CD4-positive, alpha-beta T cell treated with Interleukin-4 for 4 hours (primary cell): ENCODE data around the gene LY9.
"Not testable (repeated sequence)": the region's sequence is repeated elsewhere in the genome, so short reads cannot be mapped to it uniquely, and the experiment has no call there.

Experiments
- DNase-seq: peaks from one replicate; pipeline ENCODE4 v3.0.0-alpha.2; 2020

Gene LY9

GRCh38 chr1:160774886-160775719 is 20.9 kb upstream of the LY9 start:
- DNase-seq: no peak

- DNase-seq: no peak
Observed at GRCh38 chr1:160776178-160776577, 19.8 kb upstream of the LY9 start.

- peak; percentile 66 for DNase-seq
Observed at GRCh38 chr1:160777486-160778089, 18.4 kb upstream of the LY9 start.

DNA sequence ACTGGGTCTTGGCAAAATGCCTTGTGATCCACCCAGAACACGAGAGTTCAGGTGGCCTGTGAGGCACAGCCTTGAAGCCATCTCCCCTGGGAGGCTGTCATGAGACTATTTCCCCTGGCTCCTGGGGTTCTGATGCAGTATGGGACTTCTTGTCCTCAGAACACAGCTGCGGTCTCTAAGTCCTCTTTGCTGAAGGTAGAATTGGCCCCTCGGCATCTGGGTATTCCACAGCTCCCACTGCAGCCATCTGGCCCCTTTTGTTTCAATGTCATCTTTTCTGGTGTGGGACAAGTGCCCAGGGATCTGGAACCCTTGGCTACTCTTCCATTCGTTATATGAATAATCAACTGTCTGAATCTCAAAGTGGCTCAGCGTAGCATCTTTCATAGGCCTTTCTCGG is 17.0 kb upstream of the LY9 start:
- DNase-seq: no peak

DNA sequence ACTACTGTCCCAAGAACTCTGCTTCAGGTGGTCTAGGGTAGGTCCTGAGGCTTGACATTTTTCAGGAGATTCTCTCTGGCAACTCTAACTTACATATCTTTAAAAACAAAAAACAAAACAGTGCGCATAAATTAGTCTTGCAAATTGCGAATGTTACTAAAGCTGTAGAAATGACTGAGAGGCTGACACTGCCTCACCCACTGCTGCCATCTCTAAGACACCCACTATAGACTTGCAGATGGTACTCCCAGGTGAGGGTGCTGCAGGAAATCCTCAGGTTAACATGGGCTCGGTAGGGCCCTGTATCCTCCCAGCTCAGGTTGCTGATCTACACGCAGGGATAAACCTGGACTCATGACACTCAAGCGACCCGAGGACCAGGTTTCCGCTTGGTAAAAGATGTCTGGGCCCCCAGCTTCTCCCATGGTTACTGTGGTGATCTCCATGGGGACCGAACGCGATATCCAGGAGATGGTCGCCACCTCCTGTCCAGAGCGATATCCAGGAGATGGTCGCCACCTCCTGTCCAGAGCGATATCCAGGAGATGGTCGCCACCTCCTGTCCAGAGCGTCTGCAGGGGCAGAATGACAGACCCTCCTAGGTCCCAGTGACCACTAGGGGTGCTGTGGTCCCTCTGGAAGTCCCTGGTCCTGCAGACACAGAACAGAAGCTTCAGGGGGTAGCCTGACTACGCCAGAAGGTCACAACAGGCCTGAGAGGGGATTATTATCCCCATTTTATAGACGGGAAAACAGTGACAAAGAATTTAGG is 16.2 kb upstream of the LY9 start:
- no peak for DNase-seq

GRCh38 chr1:160780398-160780755 is 15.6 kb upstream of the LY9 start:
- no peak for DNase-seq

- no peak for DNase-seq
Observed at GRCh38 chr1:160781186-160781766, 14.7 kb upstream of the LY9 start.

DNA sequence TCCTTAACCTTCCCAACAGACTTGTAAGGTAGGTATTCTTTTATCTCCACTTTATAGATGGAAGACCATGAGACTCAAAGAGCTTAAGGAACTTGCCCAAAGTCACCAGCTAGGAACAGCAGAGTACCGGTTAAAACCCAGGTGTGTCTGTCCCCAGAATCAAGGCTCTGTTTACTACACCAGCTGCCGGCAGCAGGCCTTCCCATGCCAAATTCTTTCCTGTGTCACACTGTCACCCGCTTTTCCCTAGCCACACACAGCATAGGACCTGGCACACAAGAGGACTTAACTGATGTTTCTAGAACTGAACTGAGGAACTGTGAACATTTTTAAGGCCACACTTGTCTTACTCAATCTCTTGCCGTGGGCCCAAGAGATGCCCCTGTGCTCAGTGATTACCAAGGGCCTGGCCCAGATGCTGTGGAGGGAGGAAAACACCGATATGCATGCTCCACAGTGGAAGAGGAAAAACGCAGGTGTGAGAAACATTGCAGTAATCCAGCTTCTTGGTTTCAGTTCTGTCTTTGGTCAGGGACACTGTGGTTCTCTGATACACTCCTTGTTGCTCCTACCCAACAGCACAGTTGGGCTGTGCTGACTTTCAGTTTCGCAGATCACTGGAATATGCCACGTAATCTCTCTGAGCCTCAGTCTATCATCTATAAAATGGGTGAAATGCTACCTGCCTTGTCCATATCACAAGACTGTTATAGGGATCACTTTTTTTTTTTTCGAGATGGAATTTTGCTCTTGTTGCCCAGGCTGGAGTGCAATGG is 13.9 kb upstream of the LY9 start:
- peak; percentile 37 for DNase-seq

GRCh38 chr1:160782988-160783765 is 12.8 kb upstream of the LY9 start:
- not testable (repeated sequence) for DNase-seq

GRCh38 chr1:160789051-160789701 is 6.8 kb upstream of the LY9 start:
- no peak for DNase-seq

- no peak for DNase-seq
Observed at GRCh38 chr1:160789702-160790611, 6.0 kb upstream of the LY9 start.

GRCh38 chr1:160794376-160794775 is 1.6 kb upstream of the LY9 start:
- DNase-seq: no peak

DNA sequence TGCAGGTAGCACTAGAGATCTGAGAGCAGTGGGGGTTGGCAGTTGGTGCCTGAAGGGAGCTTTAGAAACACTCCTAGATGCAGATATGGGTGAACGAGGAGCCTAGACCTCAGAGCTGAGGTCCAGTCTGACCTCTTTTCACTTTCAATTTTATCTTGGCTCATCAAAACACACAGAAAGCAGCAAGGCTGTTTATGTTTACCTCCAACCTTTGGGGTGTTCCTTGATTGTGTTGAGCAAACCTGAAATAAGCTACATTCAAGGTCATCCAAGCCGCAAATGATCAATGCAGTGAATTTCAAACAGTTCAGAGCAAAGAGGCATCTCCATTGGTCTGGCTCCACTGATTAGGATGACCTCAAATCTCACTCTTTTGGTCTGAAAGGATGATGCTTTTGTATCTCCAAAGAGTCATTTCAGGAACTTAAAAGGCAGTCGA is 1.3 kb downstream of the LY9 start:
- DNase-seq: no peak

DNA sequence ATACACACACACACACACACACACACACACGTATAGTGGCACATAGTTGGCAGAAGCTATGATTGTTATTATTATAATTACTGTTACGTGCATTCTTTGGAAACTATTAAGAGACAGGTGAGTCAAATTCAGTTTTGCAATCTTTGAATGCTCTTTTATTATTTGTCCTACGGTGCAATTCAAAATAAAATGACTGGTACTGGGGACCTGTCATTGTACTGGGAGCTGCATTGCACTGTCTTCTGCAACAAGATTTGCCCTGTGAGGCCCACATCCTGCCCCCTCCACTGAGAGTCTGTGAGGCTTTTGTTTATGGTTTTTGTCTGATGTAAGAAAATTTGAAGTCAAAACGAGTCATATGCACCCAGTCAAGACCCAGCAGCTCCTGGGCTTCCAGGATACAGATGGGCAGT is 1.9 kb downstream of the LY9 start:
- DNase-seq: peak; percentile 85

DNA sequence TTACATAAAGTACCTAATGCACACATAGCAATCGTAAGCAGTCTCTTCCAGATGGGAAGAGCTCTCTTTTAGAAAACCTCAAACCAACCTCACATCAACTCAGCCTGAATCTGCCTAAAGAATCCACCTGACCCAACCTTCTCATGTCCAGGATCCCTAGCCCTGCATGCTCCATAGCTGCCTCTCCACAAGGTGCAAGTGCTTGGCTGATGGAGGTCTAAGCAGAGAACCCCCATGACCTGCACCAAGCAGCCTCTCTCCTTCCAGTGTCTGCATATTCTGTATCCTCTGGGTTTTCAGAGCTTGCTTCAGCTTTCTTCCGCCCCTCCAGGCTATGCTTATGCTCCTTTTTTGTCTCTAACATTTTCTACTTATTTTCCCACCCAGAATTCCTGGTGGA is 2.5 kb downstream of the LY9 start:
- no peak for DNase-seq

DNA sequence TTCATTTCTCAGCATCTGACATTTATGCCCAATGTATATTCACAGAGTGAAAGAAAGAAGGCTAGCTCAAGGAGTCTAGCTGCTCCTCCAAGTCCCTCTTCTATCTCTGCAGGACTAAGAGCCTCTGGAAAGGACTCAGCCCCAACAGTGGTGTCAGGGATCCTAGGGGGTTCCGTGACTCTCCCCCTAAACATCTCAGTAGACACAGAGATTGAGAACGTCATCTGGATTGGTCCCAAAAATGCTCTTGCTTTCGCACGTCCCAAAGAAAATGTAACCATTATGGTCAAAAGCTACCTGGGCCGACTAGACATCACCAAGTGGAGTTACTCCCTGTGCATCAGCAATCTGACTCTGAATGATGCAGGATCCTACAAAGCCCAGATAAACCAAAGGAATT is 3.7 kb downstream of the LY9 start:
- DNase-seq: no peak

- no peak for DNase-seq
Observed at GRCh38 chr1:160800142-160800541, 4.2 kb downstream of the LY9 start.

- DNase-seq: peak; percentile 64
Observed at GRCh38 chr1:160800645-160801408, 4.9 kb downstream of the LY9 start.

GRCh38 chr1:160801836-160802580 is 6.0 kb downstream of the LY9 start:
- no peak for DNase-seq
